ENCODE results near the gene LAMTOR4. TPM values are rescaled to one million over a fixed set of nuclear protein-coding genes. Genes with fewer than 3 reads are reported as not detected.
A peak's percentile ranks its signal among the peaks of the same experiment; 100 is the strongest.

Gene LAMTOR4
- total RNA-seq, 1 experiment from 2014 or later: 107 TPM

- TF ChIP-seq CTCF (conservative IDR thresholded peaks at IDR 0.05; ENCODE audit: low read depth, low read length) (no peak), EZH2 (IDR thresholded peaks at IDR 0.05; ENCODE audit: low read length, unreplicated experiment) (no peak), EZH2phosphoT487 (IDR thresholded peaks at IDR 0.05; ENCODE audit: borderline replicate concordance, low read length) (no peak)
- H3K9me2 ChIP-seq (replicated peaks; ENCODE audit: low read length): no peaks in the 10 kb centered on the region
- H3K4me3 ChIP-seq (ENCODE audit: low read length): peak overlapping the region; percentile 98
- no peak for ATAC-seq
- H4K20me1 ChIP-seq (ENCODE audit: low read length): no peaks in the 10 kb centered on the region
- no peak overlapping the region; the same call in 1 of the 2 replicates for H3K9ac ChIP-seq (ENCODE audit: low read length)
- peaks cover 13% of the 10 kb centered on the region; the same call in 1 of the 2 replicates for H3K4me1 ChIP-seq (ENCODE audit: insufficient read depth, low read length)
- BruUV-seq (replicated peaks): no TSS peak
- ChIA-PET CTCF (no interaction called here), POLR2A (ENCODE audit: unreplicated experiment) (no interaction called here)
- DNase-seq: no peak
- no peak overlapping the region for H3K27ac ChIP-seq (ENCODE audit: low read length)
- no peaks in the 10 kb centered on the region for H3K36me3 ChIP-seq (ENCODE audit: low read depth, low read length)
- intact Hi-C loops (cut with micrococcal nuclease): no loop called here
- H3K9me3 ChIP-seq (ENCODE audit: low read length): no peaks in the 10 kb centered on the region
- H3K79me2 ChIP-seq (ENCODE audit: low read length): peaks cover 16% of the 10 kb centered on the region
- no peaks in the 10 kb centered on the region for H3K27me3 ChIP-seq (ENCODE audit: low read length)
- no peaks in the 10 kb centered on the region for H3F3A ChIP-seq (ENCODE audit: low read length, unreplicated experiment)
- H3K4me2 ChIP-seq (ENCODE audit: low read length): peak overlapping the region; percentile 97
- H2AFZ ChIP-seq (ENCODE audit: low read length): no peak overlapping the region
Measured at GRCh38 chr7:100120733-100121036, 28.0 kb upstream of the LAMTOR4 start.

- H4K20me1 ChIP-seq (ENCODE audit: low read length): no peaks in the 10 kb centered on the region
- no peaks in the 10 kb centered on the region for H3F3A ChIP-seq (ENCODE audit: low read length, unreplicated experiment)
- no peaks in the 10 kb centered on the region for H3K9me3 ChIP-seq (ENCODE audit: low read length)
- intact Hi-C loops (cut with micrococcal nuclease): no loop called here
- H3K79me2 ChIP-seq (ENCODE audit: low read length): peaks cover 21% of the 10 kb centered on the region
- ChIA-PET CTCF (no interaction called here), POLR2A (ENCODE audit: unreplicated experiment) (no interaction called here)
- no peak for TF ChIP-seq EZH2phosphoT487 (IDR thresholded peaks at IDR 0.05; ENCODE audit: borderline replicate concordance, low read length)
- ATAC-seq: no peak
- no peak overlapping the region for H3K4me2 ChIP-seq (ENCODE audit: low read length)
- H3K9me2 ChIP-seq (replicated peaks; ENCODE audit: low read length): no peaks in the 10 kb centered on the region
- H3K4me1 ChIP-seq (ENCODE audit: insufficient read depth, low read length): peaks cover 13% of the 10 kb centered on the region; the same call in 1 of the 2 replicates
- no peaks in the 10 kb centered on the region for H3K36me3 ChIP-seq (ENCODE audit: low read depth, low read length)
- H3K27me3 ChIP-seq (ENCODE audit: low read length): no peaks in the 10 kb centered on the region
- no peak overlapping the region for H3K4me3 ChIP-seq (ENCODE audit: low read length)
- no peak for DNase-seq
- no peak overlapping the region for H2AFZ ChIP-seq (ENCODE audit: low read length)
- no peak overlapping the region for H3K9ac ChIP-seq (ENCODE audit: low read length)
- no TSS peak for BruUV-seq (replicated peaks)
- no peak overlapping the region for H3K27ac ChIP-seq (ENCODE audit: low read length)
Measured at GRCh38 chr7:100122067-100122466, 26.7 kb upstream of the LAMTOR4 start.

GRCh38 chr7:100122568-100122967 is 26.1 kb upstream of the LAMTOR4 start:
- no TSS peak for BruUV-seq (replicated peaks)

More at GRCh38 chr7:100122568-100122967, 26.1 kb upstream of the LAMTOR4 start:
- H3K36me3 ChIP-seq (ENCODE audit: low read depth, low read length): no peaks in the 10 kb centered on the region
- H3K9me3 ChIP-seq (ENCODE audit: low read length): no peaks in the 10 kb centered on the region
- peaks cover 21% of the 10 kb centered on the region for H3K79me2 ChIP-seq (ENCODE audit: low read length)
- no peak overlapping the region for H3K4me3 ChIP-seq (ENCODE audit: low read length)
- H3K4me2 ChIP-seq (ENCODE audit: low read length): no peak overlapping the region
- no peak overlapping the region for H3K27ac ChIP-seq (ENCODE audit: low read length)
- ATAC-seq (no peak), DNase-seq (no peak)
- CTCF ChIA-PET: no interaction called here
- no peaks in the 10 kb centered on the region for H3K27me3 ChIP-seq (ENCODE audit: low read length)
- H3K4me1 ChIP-seq (ENCODE audit: insufficient read depth, low read length): peaks cover 13% of the 10 kb centered on the region; the same call in 1 of the 2 replicates
- H3K9me2 ChIP-seq (replicated peaks; ENCODE audit: low read length): no peaks in the 10 kb centered on the region
- TF ChIP-seq EZH2 (IDR thresholded peaks at IDR 0.05; ENCODE audit: low read length, unreplicated experiment): no peak
- no peak for TF ChIP-seq EZH2phosphoT487 (IDR thresholded peaks at IDR 0.05; ENCODE audit: borderline replicate concordance, low read length)
- no peak for TF ChIP-seq CTCF (conservative IDR thresholded peaks at IDR 0.05; ENCODE audit: low read depth, low read length)
- H2AFZ ChIP-seq (ENCODE audit: low read length): no peak overlapping the region
- no peaks in the 10 kb centered on the region for H3F3A ChIP-seq (ENCODE audit: low read length, unreplicated experiment)
- H3K9ac ChIP-seq (ENCODE audit: low read length): no peak overlapping the region
- POLR2A ChIA-PET (ENCODE audit: unreplicated experiment): no interaction called here
- intact Hi-C loops (cut with micrococcal nuclease): no loop called here
- H4K20me1 ChIP-seq (ENCODE audit: low read length): no peaks in the 10 kb centered on the region
